Endothelial cell of hepatic sinusoid (primary cell): ENCODE results near the gene PKHD1.
"Not testable (repeated sequence)": the region's sequence is repeated elsewhere in the genome, so short reads cannot be mapped to it uniquely, and the experiment has no call there.

Source experiments
- in situ Hi-C: cut with HindIII; loops from 2 replicates; pipeline ENCODE4 v1.10.0; 2017; ENCODE audit warnings: low sequenced_read_pairs

PKHD1 gene

DNA sequence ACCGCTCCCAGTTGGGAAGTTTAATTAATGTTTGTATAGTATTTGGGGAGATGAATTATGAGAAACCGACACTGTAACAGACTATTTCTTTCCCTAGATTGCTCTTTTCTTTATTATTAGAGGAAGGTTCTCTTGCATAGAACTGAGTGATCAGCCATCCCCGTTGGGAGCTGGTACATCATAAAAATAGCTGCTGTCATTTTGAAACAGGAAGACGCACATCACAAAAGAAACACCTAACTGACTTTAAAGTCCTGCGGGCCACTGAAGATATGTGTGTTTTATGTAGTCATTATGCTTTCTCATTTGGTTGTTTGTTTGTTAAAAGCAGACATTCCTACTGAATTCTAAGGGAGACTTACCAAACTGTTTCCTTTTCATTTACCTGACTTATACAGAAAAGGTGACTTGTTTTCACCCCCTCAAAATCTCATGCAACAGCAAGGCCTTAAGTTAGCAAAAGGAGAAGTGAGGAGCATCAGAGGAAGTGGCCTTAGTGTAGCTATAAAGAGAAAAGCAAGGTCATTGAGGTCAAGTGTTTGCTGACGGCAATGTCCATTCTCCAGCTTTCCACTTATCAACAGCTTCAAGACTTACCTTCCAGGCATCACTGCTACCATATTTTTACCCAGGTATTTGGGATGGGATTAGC, 91.0 kb downstream of the PKHD1 start:
- in situ Hi-C loops: no loop called here

DNA sequence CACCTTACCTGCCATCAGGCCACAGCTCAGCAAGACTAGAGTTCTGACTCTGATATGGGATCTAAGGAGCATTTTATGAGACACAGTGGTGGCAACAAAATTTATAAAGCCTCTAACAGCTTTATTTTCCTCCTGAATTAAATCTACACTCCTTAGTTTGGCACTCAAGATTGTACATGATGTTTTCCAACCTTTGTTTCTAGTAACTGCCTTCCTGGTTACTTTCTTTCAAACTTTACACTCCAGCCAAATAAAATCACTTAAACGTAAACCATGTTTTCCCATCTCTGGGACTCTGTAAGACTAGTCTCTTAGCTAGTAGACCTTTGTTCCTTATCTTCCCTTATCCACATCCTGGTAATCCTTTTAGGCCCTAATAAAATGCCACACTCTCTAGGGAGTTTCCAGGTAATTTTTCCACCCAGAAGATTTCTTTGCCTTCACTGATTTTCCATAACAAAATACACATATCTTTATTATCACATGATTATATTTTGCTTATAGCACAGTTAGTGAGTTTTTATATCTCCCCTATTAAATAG, 92.1 kb downstream of the PKHD1 start:
- in situ Hi-C loops: no loop called here

DNA sequence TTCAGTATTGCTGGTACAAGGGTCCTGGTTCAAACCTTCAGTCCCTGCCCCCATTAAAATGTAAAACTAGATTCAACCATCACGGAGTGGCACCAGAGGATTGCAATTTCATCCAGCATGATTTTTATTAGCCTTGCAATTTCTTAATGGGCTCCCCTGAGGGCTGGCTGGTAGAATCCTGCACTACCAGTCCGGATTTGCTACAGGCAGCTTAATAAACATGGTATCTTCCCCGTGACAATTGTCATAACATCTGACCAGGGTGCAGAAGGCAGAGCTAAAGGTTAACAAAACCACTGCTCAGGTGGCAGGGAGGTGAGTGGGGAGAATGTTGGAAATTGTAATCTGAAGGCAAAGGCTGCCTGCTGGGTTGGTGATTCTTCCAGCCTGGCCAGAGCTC, 94.5 kb downstream of the PKHD1 start:
- in situ Hi-C loops: no loop called here

DNA sequence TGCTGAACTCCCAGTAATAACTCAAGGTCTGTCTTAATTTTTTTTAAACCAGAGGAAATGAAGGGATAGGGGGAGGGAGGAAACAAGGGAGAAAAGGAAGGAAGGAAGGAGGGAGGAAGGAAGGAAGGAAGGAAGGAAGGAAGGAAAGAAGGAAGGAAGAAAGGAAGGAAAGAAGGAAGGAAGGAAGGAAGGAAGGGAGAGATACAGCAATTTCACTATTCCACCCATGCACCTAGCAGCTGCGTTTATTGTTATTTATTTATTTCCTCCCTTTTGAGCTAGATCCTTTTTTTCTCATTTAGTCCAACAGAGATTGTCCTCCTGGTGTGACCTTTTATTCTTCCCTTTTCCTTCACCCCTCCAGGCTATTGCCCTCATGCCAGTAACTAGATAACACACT, 97.6 kb downstream of the PKHD1 start:
- in situ Hi-C loops: no loop called here

DNA sequence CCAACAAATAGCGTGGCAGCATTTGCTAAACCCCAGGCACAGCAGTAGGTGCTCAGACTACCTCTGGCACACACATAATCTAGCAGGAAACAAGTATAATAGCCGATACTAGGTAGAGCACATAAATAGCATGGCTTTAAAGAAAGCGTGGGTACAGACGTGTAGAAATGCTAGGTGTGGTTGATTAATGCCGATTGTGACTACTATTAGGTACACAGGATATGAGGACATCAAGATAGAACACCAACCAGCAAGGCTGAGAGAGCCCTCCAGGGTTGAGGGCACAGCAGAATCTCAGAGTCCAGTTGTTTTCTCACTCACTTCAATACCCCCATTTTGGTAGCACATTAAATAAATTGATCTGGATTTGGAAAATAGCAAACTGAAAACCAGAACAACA, 100.5 kb downstream of the PKHD1 start:
- in situ Hi-C loops: no loop called here

DNA sequence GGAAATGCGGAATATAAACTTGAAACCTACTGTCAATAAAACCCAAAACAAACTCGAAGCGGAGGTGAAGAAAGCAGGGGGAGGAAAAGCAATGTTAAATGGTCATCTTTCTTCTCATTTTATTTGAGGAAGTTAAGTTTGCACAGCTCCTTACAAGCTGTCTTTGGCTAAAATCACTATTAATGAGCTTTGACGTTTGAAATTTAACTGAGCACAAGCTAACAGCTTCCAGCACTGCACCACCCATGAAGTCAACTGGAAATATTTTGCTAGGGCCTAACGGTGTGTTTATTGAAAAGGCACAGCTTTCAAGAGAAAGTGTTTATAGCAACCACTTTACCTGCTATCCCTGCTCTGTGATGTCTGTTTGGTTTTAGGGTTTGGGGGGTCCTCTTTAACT, 103.8 kb downstream of the PKHD1 start:
- in situ Hi-C loops: no loop called here

DNA sequence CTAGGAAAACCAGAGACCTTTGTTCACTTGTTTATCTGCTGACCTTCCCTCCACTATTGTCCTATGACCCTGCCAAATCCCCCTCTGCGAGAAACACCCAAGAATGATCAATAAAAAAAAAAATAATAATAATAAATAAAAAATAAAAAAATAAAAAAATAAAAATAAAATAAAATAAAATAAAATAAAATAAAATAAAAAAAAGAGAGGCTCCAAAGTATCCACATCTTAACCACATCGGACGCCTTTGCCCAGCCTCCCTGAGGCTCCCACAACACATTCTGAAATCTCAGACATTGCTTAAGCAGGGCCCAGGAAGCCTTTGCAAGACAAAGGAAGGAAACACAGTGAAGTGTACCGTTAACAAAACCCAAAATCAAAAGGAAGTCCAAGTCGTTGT, 104.7 kb downstream of the PKHD1 start:
- in situ Hi-C loops: not testable (repeated sequence)

DNA sequence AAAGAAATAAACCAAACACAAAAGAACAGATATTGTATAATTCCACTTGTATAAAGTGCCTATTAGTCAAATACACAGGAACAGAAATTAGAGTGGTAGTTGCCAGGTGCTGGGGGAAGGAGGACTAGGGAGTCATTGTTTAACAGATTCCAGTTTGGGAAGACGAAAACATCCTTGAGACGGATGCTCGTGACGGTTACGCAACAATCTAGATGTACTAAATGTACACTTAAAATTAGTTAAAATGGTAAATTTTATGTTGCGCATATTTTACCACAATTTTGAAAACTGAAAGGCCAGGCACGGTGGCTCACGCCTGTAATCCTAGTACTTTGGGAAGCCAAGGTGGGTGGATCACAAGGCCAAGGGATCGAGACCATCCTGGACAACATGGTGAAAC, 111.0 kb downstream of the PKHD1 start:
- in situ Hi-C loops: no loop called here

DNA sequence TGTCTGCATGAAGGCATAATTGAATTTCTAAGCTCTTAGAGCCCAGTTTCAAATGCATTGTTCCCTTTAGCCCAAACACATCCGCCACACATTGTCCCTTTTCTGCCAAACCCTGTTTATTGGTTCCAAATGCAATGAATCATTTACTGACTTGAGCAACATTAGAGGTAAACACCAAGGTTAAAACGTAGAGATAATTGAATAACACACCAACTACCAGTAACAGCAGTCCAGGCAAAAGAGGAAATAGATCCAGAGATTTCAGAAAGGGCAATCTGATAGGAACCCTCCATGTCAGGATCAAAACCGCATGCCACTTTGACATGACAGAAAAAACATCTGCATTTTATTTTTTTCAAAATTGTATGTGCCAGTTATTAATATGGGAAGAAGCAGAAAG, 114.8 kb downstream of the PKHD1 start:
- in situ Hi-C loops: no loop called here

DNA sequence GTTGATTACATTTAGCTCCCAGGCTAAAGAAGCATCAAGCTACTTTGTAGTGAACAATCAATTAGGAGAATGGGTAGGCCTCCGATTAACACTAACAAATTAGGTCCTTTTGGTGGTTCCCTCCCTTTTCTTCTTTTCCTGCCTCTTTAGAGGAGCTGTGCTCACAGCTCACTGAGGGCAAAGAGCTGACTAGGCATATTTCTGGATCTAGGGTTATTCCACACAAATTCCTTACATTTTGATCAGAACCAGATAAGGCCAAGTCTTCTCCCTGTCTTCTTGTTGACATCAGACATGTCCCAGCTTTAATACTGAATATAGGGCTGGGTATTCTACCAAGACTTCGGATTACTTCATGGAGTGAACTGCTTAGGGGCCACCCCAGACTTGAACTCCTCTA, 119.1 kb downstream of the PKHD1 start:
- in situ Hi-C loops: no loop called here

DNA sequence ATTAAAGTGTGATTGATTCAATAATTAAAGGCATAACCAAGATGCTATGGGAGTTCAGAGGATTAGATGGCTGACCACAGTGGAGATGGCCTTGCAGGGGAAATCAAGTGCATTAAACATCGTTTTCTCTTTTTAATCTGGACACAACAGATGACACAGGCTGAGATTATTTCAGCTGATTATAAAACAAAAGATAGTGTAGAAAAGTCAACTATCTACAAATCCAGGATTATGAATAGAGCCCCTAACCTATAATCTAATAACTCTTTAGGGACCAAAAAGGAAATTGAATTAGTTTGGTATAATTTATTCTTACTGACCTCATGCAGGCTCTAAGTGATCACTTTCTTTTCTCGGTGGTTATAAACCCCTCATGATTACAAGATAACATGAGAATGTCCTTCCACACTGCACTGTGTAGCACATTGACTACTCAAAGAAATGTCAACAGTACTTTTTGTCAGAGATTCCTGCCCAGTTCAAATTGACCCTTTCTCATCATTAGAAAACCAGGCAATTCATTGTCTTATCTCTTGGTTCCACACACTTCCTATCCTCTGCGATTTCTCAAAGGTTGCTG, 122.1 kb downstream of the PKHD1 start:
- in situ Hi-C loops: no loop called here

DNA sequence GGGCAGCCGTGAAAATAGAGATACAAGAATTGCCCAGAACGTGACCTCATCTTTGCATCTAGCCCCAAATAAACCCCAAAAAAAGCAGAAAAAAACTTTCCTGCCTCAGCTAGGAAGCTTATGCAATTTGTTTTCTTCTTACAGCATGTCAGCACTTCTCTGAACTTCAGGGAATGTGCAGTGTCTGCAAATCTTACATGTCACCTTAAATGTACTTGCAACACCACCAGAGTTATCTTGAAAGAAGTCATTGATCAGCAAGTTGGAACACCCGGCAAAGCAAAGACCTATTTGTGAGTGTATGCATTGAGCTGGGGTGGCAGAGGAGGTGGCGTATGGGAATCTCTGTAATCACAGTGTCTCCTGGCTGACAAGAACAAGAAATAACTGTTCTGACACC, 123.4 kb downstream of the PKHD1 start:
- in situ Hi-C loops: loop anchor here (5.0 kb wide), 1 partner anchor 58 kb away; no protein-coding TSS in a partner anchor

DNA sequence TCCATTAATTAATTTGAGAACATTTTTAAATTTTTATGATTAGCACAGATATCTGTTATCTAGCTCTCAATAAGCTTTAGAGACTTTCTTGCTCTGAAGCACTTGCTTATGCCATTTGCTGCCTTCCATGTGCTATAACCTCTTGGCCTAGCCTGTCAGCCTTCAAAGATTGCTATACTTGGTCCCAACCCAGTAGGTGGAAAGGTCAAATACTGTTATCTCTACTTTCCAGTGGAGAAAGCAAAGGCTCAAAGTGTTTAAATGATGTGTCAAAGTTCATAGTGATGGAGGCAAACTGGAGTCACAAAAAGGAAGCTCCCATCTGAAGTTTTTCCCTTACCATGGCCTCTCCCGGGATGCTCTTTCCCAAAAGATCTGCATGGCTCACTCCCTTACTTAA, 125.1 kb downstream of the PKHD1 start:
- in situ Hi-C loops: loop anchor here (5.0 kb wide), 1 partner anchor 60 kb away; no protein-coding TSS in a partner anchor

DNA sequence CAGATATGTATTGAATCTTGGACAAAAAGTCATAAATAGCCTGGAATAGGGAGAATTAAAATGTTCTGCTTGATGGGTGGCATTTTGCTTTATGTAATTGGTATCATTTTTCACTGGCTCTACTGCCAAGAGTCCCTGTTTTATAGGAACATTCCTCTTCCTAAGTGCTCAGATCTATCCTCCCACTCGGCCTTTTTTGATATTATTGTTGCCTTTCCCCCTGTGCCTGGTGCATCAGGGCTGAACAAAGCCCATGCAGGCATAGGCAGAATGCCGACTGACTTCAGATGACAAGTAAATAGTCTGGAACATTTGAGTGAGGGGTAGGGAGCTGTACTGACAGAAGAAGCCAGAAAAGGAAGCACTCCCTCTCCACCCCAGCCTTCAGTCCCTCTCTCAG, 127.0 kb downstream of the PKHD1 start:
- in situ Hi-C loops: loop anchor here (5.0 kb wide), 1 partner anchor 62 kb away; no protein-coding TSS in a partner anchor

DNA sequence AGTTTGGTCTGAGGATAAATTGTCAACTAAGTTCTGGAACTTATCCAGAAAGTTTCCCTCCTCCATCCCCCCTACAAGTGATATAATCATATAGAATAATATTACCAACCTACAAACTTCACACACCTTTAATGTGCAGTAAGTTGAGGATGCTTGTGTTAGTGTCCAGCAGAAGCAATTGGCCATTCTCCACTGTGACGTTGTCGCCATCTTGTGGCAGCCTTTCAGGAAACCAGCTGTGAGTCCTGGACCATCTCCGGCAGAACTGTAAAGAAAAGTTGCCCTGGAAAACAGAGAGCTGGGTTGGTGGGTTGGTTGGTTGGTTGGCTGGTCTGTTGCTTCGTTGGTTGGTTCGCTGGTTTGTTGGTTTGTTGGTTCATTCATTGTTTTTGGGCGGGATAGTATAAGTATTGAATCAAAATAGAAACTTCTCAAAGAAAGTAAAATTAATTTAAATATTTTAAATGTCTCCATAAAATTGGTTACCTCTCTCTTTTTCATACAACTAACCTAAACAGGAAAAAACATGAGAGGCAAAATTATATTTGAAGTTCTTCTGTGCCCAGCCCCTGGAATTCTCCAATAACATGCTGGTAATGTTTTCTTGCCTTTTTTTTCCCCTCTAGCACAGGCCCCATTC, 127.5 kb downstream of the PKHD1 start:
- in situ Hi-C loops: loop anchor here (5.0 kb wide), 1 partner anchor 62 kb away; no protein-coding TSS in a partner anchor

DNA sequence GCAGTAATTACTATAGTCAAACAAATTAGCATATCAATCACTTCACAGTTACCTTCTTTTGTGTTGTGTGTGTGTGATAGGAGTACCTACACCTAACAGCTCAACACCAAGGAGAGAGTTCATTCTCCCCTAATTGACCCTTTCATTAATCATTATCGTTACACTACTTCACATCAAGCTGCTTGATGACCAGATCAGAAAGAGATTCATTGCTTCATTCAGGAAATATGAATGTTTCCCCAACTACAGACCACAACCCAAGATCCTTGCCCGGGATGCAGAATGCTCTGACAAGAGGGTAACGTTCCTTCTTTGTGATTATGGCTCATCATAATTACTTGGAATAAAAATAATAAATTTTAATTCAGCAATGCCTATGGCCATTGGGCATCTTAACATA, 132.7 kb downstream of the PKHD1 start:
- in situ Hi-C loops: no loop called here

DNA sequence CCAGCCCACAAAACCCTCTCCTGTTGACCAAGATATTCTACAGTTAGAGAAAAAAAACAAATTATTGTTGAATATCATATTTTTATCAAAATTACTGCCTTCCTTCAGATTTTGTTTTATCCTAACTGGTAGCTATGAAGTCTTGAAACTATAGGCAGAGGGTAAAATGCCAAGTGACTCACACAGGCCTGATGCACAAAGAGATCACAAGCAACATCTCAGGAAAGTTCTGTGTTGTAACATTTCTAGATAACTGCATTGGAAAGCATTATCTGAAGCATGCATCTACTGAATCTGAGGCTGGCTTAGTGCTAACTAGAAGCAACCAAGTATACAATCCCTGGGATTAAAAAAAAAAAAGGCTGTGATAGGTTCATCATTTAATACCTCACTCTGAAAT, 134.2 kb downstream of the PKHD1 start:
- in situ Hi-C loops: no loop called here

DNA sequence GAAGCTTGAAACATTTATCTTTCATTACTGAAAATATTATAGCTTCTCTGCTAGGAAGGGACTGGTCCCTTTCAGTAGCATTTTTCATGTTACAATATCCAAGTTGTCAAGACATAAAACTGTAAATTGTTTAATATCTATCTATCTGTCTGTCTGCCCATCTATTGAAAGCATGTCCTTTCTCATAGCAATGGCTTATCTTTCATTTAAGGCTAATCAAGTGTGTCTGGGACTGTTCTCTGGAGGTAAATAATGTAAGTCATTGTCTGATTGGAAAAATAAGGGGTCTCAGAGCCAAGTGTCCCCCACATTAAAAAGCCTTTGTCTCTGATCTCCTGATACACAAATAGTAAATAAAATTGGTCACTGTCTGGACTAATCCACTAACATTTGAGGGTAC, 135.5 kb downstream of the PKHD1 start:
- in situ Hi-C loops: no loop called here

DNA sequence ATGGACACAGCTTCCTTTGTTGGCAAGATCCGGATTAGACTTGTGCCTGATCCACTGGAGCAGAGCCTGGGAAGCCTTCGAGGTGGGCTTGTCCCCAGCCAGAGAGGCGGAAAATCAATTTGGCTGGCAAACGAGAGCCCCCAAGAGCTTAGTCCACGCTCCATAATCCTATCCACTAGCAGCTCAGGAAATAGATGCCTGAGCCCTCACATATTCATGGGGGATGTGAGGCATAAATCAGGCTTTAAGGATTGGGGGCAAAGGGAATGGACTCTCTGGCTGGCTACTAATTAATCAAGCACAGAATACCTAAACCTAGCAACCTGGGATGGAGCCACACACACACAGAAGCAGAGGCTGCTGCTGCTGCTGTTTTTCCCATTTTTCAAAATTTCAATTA, 137.9 kb downstream of the PKHD1 start:
- in situ Hi-C loops: no loop called here

DNA sequence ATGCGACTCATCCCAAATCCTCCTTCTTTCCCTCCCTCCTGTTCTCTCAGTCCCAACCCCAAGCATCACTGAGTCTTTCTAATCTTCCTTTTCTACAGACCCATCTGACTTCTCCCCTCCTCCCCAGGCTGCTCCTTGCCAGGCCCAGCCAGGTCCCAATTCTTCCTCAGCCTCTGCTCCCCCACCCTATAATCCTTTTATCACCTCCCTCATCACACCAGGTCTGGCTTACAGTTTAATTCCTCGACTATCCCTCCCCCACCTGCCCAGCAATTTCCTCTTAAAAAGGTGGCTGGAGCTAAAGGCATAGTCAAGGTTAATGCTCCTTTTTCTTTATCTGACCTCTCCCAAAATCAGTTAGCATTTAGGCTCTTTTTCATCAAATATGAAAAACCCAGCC, 147.7 kb downstream of the PKHD1 start:
- in situ Hi-C loops: not testable (repeated sequence)

DNA sequence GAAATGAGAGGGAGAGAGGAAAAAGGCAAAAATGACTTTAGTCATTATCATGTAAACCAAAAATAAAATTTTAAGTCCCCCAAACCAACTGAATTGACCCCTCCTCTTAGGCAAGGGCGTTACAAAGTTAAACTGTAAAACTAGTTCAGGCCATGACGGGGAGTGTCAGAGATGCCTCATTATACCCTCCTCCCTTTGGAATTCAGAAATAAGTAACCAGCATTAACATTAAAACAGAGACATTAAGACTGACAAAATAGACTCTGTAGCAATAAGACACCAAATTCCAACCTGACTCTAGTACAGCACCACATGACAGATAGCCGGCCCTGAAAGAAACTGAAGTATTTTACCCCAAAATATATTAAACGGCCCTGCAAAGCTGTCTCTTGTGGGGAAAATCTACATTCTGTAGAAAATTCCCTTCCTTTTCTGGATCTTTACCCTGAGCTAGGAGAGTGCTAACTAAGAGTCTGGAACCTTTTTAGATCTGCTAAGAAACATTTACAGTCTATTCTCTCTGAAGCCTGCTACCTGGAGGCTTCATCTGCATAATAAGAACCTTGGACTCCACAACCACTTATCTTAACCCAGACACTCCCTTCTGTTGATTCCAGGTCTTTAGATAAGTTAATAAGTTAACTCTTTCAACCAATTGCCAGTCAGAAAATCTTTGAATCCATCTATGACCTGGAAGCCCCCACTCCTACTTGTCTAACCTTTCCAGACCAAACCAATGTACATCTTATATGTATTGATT, 150.7 kb downstream of the PKHD1 start:
- in situ Hi-C loops: no loop called here
